ENCODE measurements around the gene TSPAN11.

DNA sequence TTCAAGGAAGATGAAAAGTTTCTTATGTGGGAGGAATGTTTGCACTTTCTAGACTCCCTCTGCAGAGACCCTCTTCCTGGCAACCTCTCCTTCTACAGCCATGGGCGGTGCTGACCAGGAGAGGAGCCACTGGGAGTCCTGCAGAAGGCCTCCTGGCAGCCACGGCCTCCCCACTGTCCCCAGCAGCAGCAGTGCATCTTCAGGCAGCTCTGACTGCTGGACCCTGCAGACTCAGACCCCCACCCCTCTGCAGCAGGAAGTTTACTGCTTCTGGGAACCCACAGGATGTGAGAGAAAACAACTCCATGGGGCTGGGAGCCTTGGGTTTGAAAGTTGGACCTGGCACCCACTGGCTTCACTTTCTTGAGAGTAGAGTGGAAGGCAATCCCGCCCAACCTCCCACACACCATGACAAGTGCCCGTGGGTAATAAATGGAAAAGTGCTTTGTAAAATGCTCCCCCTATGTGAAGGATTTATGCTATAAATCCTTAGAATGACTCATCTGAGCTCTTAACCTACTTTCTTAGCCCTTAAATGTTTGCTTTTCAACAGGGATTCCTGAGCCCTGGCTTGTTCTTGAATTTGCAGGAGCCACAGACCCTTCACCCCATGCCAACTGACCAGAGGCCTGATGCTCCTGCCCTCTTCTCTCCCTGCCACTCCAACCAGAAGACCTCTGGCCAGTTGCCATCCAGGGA lies 109.6 kb downstream of the TSPAN11 start:
- TF ChIP-seq, protein P1, sequence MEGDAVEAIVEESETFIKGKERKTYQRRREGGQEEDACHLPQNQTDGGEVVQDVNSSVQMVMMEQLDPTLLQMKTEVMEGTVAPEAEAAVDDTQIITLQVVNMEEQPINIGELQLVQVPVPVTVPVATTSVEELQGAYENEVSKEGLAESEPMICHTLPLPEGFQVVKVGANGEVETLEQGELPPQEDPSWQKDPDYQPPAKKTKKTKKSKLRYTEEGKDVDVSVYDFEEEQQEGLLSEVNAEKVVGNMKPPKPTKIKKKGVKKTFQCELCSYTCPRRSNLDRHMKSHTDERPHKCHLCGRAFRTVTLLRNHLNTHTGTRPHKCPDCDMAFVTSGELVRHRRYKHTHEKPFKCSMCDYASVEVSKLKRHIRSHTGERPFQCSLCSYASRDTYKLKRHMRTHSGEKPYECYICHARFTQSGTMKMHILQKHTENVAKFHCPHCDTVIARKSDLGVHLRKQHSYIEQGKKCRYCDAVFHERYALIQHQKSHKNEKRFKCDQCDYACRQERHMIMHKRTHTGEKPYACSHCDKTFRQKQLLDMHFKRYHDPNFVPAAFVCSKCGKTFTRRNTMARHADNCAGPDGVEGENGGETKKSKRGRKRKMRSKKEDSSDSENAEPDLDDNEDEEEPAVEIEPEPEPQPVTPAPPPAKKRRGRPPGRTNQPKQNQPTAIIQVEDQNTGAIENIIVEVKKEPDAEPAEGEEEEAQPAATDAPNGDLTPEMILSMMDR (IDR thresholded peaks at IDR 0.05) = no peak
- no peak for TF ChIP-seq ZNF317 (CRISPR knock-in tag; IDR thresholded peaks at IDR 0.05; ENCODE audit: borderline replicate concordance, low read depth)
- TF ChIP-seq, protein P2, sequence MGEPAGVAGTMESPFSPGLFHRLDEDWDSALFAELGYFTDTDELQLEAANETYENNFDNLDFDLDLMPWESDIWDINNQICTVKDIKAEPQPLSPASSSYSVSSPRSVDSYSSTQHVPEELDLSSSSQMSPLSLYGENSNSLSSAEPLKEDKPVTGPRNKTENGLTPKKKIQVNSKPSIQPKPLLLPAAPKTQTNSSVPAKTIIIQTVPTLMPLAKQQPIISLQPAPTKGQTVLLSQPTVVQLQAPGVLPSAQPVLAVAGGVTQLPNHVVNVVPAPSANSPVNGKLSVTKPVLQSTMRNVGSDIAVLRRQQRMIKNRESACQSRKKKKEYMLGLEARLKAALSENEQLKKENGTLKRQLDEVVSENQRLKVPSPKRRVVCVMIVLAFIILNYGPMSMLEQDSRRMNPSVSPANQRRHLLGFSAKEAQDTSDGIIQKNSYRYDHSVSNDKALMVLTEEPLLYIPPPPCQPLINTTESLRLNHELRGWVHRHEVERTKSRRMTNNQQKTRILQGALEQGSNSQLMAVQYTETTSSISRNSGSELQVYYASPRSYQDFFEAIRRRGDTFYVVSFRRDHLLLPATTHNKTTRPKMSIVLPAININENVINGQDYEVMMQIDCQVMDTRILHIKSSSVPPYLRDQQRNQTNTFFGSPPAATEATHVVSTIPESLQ (CRISPR knock-in tag; IDR thresholded peaks at IDR 0.05) = no peak
- TF ChIP-seq, protein P3, sequence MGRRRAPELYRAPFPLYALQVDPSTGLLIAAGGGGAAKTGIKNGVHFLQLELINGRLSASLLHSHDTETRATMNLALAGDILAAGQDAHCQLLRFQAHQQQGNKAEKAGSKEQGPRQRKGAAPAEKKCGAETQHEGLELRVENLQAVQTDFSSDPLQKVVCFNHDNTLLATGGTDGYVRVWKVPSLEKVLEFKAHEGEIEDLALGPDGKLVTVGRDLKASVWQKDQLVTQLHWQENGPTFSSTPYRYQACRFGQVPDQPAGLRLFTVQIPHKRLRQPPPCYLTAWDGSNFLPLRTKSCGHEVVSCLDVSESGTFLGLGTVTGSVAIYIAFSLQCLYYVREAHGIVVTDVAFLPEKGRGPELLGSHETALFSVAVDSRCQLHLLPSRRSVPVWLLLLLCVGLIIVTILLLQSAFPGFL (CRISPR knock-in tag; IDR thresholded peaks at IDR 0.05; ENCODE audit: borderline replicate concordance) = no peak
- no peak for TF ChIP-seq TP53 (CRISPR knock-in tag; IDR thresholded peaks at IDR 0.05)
- no peak for TF ChIP-seq NR3C1 (CRISPR knock-in tag; conservative IDR thresholded peaks at IDR 0.05; ENCODE audit: low read depth)
- TF ChIP-seq, protein P4, sequence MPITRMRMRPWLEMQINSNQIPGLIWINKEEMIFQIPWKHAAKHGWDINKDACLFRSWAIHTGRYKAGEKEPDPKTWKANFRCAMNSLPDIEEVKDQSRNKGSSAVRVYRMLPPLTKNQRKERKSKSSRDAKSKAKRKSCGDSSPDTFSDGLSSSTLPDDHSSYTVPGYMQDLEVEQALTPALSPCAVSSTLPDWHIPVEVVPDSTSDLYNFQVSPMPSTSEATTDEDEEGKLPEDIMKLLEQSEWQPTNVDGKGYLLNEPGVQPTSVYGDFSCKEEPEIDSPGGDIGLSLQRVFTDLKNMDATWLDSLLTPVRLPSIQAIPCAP (CRISPR knock-in tag; IDR thresholded peaks at IDR 0.05) = no peak
- TF ChIP-seq, protein P5, sequence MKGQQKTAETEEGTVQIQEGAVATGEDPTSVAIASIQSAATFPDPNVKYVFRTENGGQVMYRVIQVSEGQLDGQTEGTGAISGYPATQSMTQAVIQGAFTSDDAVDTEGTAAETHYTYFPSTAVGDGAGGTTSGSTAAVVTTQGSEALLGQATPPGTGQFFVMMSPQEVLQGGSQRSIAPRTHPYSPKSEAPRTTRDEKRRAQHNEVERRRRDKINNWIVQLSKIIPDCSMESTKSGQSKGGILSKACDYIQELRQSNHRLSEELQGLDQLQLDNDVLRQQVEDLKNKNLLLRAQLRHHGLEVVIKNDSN (CRISPR knock-in tag; IDR thresholded peaks at IDR 0.05) = no peak
- TF ChIP-seq ZNF423 (CRISPR knock-in tag; IDR thresholded peaks at IDR 0.05) = no peak
- TF ChIP-seq, protein P6, sequence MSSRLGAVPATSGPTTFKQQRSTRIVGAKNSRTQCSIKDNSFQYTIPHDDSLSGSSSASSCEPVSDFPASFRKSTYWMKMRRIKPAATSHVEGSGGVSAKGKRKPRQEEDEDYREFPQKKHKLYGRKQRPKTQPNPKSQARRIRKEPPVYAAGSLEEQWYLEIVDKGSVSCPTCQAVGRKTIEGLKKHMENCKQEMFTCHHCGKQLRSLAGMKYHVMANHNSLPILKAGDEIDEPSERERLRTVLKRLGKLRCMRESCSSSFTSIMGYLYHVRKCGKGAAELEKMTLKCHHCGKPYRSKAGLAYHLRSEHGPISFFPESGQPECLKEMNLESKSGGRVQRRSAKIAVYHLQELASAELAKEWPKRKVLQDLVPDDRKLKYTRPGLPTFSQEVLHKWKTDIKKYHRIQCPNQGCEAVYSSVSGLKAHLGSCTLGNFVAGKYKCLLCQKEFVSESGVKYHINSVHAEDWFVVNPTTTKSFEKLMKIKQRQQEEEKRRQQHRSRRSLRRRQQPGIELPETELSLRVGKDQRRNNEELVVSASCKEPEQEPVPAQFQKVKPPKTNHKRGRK (CRISPR knock-in tag; IDR thresholded peaks at IDR 0.05; ENCODE audit: borderline replicate concordance) = no peak
- TF ChIP-seq, protein P7, sequence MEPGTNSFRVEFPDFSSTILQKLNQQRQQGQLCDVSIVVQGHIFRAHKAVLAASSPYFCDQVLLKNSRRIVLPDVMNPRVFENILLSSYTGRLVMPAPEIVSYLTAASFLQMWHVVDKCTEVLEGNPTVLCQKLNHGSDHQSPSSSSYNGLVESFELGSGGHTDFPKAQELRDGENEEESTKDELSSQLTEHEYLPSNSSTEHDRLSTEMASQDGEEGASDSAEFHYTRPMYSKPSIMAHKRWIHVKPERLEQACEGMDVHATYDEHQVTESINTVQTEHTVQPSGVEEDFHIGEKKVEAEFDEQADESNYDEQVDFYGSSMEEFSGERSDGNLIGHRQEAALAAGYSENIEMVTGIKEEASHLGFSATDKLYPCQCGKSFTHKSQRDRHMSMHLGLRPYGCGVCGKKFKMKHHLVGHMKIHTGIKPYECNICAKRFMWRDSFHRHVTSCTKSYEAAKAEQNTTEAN (CRISPR knock-in tag; IDR thresholded peaks at IDR 0.05) = no peak
- TF ChIP-seq, protein P8, sequence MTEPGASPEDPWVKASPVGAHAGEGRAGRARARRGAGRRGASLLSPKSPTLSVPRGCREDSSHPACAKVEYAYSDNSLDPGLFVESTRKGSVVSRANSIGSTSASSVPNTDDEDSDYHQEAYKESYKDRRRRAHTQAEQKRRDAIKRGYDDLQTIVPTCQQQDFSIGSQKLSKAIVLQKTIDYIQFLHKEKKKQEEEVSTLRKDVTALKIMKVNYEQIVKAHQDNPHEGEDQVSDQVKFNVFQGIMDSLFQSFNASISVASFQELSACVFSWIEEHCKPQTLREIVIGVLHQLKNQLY (CRISPR knock-in tag; IDR thresholded peaks at IDR 0.05) = no peak
